CD4-positive, alpha-beta T cell treated with Interleukin-21 for 1 hour (primary cell): ENCODE measurements around the gene HOXD11.

Experiments used
- DNase-seq: peaks from one replicate; pipeline ENCODE4 v3.0.0-alpha.2; 2020

Gene HOXD11

DNA sequence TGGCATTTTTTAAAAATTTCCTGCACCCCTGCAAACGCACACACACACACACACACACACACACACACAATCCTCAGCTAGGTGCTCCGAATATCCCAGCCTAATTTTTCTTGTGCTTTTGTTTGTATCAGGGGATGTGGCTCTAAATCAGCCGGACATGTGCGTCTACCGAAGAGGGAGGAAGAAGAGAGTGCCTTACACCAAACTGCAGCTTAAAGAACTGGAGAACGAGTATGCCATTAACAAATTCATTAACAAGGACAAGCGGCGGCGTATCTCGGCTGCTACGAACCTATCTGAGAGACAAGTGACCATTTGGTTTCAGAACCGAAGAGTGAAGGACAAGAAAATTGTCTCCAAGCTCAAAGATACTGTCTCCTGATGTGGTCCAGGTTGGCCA, 12.7 kb upstream of the HOXD11 start:
- DNase-seq = no peak

DNA sequence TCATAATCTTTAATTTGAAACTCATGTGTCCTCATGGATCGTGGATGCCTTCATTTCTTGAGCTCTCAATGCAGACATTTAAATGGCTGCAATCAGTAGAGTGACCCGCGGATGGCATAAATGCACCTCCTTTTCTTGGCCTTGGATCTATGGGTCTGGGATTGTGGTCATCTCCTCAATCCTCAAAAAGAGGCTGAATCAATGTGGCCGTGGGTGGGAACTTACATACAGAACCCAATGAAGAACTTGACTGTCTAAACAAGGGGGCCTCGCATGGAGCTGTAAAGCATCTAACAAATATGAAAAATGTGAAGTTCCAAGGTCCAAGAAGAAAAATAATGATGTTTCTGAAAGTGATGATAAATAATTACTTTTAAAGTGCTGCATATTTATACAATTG, 11.7 kb upstream of the HOXD11 start:
- DNase-seq = no peak

DNA sequence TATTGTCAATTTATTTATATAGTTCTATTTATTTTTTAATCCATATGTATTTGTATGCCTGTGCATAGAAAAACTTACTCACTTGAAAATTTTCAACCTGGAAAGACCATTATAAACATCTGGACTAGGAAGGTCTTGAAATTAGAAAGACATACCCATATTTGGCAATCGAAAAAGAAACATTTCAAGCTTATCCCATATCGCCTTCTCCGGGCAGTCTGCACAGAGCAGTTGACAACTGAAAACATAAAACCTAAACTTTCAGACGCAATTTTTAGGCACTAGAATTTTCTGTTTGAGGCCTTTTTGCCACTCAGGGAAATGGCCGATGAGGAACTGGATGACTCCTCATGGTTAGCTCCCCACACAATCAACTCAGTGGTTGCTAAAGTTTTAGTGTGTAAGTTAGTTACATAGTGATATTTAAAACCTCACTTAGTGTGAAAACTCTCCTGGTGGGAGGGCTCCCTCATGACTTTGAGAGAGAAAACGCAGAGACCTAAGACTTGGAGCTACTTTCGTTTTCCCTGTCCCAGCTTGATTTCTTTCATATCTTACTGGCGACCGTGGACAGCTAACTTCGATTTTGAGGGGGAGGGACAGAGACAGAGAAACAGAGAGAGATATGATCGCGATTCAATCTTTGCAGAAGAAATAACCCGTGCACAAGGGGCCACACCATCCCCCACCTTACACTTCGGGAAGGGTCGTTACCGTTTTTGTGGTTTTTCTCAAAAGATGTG, 10.7 kb upstream of the HOXD11 start:
- DNase-seq = no peak

DNA sequence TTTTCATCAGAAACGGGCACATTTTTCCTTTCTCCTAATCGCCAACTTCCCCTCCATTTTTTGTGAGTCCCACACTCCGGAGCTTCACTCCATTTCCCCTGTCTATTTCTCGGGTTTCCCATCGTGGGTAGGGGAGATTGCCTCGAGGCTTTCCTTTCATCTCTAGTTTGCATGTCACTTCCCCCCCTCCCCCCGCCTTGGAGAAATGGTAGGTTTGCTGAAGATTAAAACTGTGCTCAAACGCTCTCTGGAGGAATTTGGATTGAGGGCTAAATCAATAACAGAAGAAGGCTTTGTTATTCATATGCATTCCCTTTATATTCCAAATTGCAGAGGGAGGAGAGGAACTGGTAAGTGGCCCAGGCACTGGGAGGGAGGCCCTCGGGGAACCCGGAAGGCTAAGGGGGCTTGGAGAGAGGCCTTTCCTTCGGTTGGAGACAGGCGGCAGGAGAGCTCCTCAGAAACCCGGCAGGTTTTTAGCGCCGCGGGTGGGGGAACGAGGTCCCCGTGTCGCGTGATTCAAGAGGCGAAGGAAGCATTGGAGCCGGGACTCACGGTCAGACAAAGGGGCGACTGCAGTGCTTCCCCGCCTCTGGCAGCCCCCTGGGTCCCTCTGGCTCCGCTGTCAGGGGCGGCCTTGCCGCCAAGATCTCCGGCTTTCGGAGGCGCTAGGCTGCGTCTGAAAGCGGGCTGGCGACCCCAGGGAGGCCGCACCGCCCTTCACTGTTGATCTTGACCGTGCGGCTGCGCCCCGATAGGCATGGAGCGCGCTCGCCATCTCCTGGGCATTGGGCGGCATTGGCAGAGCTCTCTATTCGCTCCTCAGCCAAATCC, 9.9 kb upstream of the HOXD11 start:
- peak; percentile 58 for DNase-seq

DNA sequence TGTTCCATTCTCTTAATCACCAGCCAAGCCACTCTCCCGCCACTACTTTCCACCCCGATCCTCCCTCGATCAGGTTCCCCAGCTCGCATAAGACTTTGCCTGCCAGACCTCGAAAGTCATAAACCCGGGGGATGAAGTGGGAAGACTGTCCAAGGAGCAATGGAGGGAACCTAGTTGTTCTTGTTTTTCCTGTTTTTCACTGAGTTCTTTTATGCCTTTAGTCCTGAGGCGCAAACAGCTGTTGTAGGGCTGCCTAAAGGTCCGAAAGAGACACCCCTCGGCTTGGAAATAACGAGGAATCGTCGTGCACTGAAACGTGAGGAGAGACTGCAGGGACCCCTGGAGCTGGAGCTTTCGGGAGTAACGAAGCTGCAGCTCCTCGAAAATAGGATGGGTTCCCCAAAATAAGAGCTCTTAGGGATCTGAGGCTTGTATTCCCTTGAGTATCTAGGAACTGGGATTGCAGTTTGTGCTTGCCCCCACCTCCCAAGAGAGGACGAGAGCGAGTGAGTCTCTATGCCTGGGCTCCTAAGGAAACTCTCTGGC, 9.2 kb upstream of the HOXD11 start:
- DNase-seq = no peak

DNA sequence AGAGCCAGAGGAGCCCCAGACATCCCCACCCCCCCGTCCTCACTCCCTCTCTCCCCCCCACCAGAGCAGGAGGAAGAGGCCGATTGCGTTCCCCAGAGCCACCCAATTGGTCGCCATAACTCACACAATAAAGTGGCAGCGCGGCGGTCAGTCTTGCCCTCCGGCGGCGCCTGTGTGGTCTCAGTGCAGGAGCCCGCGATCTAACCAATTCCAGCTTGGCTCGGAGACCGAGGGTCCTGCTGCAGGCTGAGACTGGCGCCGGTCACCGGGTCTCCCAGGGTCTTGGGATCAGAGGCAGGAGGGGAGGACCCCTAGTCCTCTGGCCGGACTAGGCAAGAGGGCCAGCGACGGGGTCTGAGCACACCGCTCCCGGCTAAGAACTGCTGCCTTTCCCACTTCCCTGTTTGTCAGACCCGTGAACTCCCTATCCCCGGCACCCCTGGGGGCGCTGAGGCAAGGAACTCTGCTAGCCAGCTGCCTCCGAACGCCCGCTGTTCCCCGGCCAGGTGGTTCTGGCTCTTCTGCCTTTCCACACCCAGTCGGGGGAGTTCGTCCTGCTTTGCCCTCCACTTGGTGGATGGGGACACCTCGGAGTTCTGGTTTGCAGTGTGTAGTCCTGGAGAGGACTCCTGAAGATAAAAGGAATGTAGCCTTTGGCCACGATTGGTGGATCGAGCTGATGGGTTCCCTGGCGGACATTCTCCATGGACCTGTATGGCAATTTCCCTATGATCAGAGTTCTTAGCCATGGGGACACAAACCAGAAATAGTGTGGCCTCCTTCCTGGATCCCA, 8.5 kb upstream of the HOXD11 start:
- no peak for DNase-seq

DNA sequence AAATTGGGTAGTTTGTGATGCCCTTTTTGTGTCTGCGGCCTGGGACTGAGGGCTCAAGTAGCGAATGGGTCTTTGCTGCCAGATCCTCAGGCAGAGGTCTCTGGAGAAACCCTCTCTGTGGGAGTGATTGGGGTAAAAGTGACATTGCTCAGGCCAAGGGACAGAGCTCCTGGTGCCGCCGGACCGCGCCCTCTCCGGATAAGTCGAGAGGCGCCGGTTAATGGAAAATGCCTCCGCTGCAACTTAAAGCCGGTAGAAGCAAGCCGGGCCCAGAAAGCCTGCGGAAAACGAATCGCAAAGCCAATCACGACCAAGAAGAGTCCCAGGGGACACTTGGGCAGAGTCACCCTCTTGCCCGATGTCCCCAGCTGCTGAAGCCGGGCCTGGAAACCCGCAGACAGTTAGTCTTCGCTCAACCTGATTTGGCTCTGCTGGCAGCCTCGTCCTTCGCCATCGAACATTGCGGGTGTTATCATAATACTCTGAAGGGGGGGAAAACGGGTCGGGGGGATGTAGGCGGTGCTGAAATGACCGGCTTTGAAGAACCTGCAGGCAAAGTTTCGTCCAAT, 7.8 kb upstream of the HOXD11 start:
- no peak for DNase-seq

DNA sequence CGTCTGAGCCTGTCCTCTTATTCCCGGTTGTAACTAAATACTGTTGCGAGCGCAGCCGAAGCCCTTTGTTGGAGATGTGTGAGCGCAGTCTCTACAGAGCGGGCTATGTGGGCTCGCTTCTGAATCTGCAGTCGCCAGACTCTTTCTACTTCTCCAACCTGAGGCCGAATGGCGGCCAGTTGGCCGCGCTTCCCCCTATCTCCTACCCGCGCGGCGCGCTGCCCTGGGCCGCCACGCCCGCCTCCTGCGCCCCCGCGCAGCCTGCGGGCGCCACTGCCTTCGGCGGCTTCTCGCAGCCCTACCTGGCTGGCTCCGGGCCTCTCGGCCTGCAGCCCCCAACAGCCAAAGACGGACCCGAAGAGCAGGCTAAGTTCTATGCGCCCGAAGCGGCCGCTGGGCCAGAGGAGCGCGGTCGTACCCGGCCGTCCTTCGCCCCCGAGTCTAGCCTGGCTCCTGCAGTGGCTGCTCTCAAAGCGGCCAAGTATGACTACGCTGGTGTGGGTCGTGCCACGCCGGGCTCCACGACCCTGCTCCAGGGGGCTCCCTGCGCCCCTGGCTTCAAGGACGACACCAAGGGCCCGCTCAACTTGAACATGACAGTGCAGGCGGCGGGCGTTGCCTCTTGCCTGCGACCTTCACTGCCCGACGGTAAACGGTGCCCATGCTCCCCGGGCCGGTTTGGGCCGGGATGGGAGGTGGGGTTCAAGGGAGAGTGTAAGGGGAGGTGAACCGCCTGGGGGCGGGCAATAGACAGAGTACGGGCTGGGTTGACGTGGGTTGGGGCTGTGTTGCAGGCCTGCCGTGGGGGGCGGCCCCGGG, 7.1 kb upstream of the HOXD11 start, which contains the start of gene HOXD12:
Gene HOXD12, plus strand, starts transcription at position 68 of the 819 bp plus-strand sequence. Its CDS starts 7 bp downstream, at position 75.
- no peak for DNase-seq

DNA sequence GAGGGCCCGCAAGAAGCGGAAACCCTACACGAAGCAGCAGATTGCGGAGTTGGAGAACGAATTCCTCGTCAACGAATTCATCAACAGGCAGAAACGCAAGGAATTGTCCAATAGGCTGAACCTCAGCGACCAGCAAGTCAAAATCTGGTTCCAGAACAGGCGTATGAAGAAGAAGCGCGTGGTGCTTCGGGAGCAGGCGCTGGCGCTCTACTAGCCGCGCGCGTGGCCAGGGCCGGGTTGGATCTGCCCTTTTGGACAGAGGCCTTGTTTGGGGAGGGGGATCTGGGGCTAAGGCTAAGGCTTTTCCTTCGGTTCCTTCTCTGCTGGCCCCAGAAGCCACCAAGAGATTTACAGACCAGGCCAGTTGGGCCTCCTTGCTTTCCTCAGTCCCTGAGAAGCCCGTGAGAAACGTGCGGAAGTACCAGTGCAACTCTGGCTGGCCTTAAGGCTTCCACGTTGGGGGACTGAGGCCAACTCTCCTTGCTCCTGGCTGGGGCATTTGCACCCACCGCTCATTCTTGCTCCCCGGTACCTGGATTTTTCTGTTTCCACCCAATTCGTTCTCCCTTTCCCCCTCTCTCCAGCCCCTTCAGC, 6.4 kb upstream of the HOXD11 start:
- no peak for DNase-seq

DNA sequence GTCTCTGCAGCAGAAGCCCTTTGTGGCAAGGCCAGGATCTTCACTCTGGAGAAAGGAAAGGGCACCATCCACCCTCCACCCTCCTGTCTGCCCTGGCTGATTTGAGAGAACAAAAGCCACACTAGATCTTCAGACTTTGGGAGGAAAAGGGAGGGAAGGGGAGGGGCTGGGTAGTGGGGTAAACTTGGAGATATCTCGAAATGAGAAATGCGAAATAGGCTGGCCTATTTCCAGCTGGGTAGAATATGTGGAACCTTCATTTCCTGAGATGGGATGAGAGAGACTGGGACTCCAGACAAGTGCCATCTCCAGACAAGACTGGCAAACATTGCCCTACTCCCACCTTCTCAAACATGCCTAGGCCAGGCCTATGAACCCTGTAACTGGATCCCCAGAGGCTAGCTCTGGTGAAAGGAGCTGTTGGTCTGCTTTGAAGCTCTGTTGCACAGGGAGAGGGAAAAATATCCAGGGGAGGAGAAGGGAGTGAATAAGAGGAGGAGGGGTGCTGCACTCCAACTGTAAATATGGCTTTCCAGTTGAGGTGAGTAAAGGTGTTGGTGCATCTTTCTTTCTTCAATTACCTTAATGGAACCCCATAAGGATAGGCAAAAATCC, 5.8 kb upstream of the HOXD11 start:
- DNase-seq = no peak

DNA sequence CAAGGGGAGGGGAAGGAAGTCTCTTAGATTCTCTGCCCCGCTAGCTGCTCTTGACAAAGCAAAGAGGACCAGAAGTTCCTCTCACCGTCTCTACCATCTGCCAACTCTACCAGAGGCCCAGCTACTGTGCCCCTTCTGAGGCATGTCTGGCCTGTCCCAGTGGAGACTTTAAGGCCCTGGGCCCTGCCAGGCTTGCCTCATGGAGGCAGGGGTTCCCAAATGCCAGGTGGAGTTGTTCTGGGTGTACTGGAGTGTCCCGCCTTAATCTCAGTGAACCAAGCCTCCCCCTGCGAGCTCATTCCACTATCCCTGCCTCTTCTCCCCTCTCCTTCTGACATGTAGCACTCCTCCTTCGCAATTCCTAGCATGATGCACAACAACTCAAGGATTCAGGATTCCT, 5.2 kb upstream of the HOXD11 start:
- no peak for DNase-seq

DNA sequence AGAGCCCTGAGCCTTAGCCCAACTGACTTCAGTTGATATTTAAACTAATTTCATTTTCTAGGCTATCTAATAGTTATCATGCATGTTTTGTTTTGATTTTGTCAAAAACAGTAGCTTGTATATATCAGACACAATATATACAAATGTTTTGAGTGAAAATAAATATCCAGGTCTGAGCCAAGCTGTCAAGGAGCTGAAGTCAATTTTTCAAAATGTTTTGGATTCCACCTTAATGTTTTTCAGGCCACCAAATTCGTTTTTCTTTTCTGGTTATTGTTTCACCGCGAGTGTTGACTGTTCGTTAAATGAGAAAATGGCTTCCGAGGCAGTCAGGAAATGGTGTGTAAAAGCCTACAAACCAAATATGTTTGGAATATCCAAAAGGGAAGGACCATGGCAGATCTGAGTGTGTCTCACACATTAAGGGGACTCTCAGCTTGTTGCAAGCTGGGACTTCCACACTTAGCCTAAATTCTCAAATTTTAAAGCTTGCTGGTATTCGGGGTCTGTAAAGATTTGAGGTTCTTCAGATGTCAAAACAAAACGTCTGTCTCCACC, 4.7 kb upstream of the HOXD11 start:
- DNase-seq = no peak

DNA sequence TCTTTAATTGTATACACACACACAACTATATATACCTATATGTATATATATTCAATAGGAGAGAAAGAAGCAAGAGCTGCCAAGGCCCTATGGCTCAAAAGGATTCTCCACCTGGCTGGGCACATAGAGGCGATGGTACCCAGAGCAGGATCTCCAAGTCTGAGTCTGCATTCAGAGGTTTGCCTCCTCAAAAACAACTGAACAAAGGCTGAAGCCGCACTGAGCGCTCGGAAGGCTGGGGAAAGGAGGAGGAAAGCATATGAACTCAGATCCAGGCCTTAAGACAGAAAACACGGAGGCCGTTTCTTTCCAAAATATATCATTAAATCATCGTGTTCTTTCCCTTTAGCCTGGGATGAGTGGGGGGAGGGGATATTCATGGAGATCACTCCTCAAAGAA, 3.9 kb upstream of the HOXD11 start:
- DNase-seq = no peak

DNA sequence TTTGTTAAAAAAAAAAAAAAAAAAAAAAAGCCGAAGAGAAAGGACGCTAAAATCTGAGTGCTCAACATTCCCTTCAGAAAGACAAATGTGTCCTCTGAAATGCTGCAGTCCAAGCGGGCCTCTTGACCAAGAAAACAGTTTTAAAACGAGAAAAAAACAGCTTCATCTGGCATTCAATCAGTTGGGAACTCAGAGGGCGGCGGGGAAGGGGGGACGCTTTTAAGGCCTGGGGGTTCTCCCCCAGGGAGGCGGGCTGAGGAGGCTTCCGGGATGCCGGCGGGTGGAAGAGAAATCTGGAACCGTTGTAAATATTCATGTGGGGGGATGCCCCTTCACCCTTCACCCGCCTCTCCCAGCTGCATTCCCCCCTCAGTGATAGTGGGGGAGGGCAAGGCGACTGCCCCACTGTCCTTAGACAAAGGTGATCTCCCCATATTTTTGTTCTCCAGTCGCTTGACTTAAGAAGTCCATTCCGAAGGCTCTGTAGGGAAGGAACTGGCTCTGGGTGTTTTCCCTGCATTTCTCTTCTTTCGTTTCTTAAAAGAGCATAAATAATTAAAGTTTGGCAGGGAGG, 3.3 kb upstream of the HOXD11 start:
- no peak for DNase-seq

DNA sequence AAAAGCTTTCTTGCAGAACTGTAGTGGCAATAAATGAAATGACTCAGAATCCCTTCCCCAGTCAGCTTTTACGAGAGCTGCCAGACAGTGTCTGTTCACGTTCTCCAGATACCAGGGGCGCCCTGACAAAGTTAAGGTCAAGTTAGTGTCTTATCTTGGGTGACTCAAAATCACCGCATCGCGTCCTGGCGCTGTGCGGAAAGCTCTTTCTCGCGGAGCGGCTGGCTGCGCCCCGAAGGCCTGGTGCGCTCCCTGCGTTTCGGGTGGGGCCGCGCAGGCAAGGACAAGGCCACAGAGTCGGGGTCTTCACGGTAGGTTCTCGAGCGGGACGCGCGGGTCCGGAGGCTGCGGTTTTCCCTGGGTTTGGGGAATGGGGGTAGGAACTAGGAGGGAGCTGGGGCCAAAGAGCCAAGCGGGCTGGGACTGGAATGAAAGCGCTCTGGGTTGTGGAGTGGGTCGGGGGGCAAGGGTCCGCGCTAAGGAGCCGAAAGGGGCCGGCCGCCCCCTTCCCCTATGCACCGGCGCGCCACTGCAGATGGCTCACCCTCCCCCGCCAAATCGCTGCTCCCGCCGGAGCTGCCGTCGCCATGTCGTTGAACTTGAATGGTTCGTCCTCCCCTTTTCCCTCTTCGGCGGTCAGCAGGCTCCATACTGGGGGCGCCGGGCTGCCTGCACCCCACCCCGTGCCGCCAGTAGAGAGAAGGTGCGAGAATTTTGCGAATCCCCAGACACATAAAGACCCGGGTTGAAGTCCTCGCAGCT, 2.6 kb upstream of the HOXD11 start:
- DNase-seq = no peak

DNA sequence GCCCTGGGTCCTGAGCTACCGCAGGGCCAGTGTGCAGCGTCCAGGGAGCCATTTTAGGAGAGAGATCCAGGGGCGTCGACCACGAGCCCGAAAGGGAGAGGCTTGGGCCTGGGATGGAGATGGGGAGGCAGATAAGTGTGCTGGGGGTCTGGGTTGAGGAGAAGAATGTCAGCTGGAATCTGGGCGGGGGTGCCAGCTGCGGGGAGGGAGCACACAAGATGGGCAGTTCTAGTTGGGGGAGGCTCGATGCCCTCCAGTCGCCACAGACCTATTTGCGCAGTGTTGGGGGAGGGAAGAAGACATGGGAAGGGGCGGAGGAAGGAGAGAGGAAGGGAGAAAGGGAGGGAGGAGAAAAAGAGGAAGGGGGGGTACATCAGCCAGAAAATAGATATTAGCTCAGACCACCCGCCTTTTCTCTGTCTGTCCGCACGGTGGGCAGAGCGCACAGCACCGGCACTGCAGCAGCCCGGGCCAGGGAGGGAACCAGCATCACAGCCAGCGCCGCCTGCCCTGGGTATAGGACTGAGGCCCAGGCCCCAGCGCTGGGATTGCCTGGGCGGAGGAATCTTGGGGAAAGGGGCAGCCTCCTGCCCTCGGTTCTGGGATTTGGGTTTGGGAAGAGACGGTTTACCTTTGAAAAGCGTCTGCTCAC, 1.9 kb upstream of the HOXD11 start:
- no peak for DNase-seq

DNA sequence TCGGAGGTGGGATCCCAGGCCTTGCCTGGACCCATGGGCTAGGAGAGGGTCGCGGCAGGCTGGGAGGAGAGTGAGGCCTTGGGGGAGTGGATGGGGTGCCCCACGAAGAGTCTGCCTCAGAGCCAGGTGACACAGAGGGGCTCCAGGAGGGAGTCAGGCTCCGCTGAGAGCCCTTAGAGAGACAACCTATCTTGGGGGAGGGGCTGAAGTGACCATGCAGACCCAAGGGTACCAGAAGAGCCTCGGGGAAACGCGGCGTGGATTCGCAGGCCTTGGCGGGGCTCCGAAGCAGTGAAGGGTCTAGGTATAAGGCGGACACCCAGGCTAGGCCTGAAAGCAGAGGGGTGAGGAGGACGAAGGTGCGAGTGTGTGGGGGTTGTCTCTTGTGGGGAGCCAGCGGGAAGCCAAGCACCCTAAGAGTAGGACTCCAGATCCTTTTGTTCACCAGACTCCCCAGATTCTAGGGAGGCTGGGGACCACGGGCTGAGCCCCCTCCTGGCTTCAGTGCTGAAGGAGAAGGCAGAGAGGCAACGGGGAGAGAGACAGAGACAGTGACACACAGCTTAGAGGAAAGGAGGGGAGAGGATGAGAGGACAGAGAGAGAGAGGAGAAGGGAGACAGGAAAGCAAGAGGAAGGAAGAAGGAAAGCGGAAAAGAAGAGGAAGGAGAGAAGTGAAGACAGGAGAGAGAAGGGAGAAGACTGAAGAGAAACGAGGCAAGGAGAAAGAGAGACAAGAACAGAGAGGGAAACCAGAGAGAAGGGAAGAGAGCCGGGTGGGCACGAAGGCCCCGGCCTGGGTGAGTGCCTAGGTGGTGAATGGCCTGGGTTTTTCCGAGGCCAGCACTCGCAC, 1.1 kb upstream of the HOXD11 start:
- DNase-seq = no peak

DNA sequence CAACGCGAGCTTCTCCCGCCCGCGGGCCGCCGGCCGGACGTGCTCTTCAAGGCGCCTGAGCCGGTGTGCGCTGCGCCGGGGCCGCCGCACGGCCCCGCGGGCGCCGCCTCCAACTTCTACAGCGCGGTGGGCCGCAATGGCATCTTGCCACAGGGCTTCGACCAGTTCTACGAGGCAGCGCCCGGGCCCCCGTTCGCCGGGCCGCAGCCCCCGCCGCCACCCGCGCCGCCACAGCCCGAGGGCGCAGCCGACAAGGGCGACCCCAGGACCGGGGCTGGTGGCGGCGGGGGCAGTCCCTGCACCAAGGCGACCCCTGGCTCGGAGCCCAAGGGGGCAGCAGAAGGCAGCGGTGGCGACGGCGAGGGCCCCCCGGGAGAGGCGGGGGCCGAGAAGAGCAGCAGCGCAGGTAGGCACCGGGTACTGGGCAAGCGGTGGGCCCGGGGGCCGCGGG, 676 bp downstream of the HOXD11 start:
- no peak for DNase-seq
